Esophagus squamous epithelium (tissue), 5 donors: Measurements from ENCODE around the gene ITPA. TPM values are rescaled to one million over a fixed set of nuclear protein-coding genes. Genes with fewer than 3 reads are reported as not detected.
"Not testable (repeated sequence)": the region's sequence is repeated elsewhere in the genome, so short reads cannot be mapped to it uniquely, and the experiment has no call there.

Source experiments
- DNase-seq: peaks from one replicate; lab custom pipeline; 2025; lab: John Stamatoyannopoulos, UW
- H3K27ac ChIP-seq, 4 donors: fragments of 200-600 bp; sonication (generic); one replicate each; pipeline ENCODE4 v1.5.1; 2016 to 2019; ENCODE audit warnings: mild to moderate bottlenecking in 1 of 4
- H3K27me3 ChIP-seq, 4 donors: fragments of 200-600 bp; sonication (generic); 1 replicate in 3 of 4; 2 replicates in 1 of 4; pipeline versions ENCODE4 v1.5.1 to v1.6.0; 2017 to 2021; ENCODE audit warnings: antibody characterized with exemption in 1 of 4
- H3K36me3 ChIP-seq, 3 donors: fragments of 200-600 bp; sonication (generic); one replicate each; pipeline ENCODE4 v1.5.1; 2016 to 2019
- H3K4me1 ChIP-seq, 3 donors: fragments of 200-600 bp; sonication (generic); one replicate each; pipeline ENCODE4 v1.5.1; 2017 to 2019
- H3K4me3 ChIP-seq, 4 donors: fragments of 200-600 bp; sonication (generic); 1 replicate in 3 of 4; 2 replicates in 1 of 4; pipeline ENCODE4 v1.5.1; 2016 to 2019; ENCODE audit warnings: mild to moderate bottlenecking in 2 of 4, moderate library complexity in 1 of 4
- H3K9me3 ChIP-seq, 3 donors: fragments of 200-600 bp; sonication (generic); one replicate each; pipeline ENCODE4 v1.5.1; 2016 to 2019
- CTCF ChIP-seq, 6 experiments: fragments of 450-650 bp in 4 of 6; fragments of 200-600 bp in 2 of 6; sonication (generic) in 2 of 6; IDR thresholded peaks; one replicate each; pipeline ENCODE4 v1.5.1; 2016 to 2019; ENCODE audit warnings: antibody characterized with exemption in 6 of 6, mild to moderate bottlenecking in 4 of 6, moderate library complexity in 4 of 6
- POLR2A ChIP-seq, 4 donors: fragments of 450-650 bp; IDR thresholded peaks; one replicate each; pipeline ENCODE4 v1.6.1; 2017; ENCODE audit warnings: antibody characterized with exemption in 4 of 4, mild to moderate bottlenecking in 4 of 4, moderate library complexity in 3 of 4
- WGBS, 2 donors: methylation state at CpG; one replicate each; pipeline ENCODE4 v1.1.5; 2018; 5-methylcytosine and 5-hydroxymethylcytosine counted together
- intact Hi-C: fragments of 100-400 bp; cut with DNase I; formaldehyde crosslinking; loops from one replicate; pipeline ENCODE4 v1.15.0; 2022
- total RNA-seq, 4 donors: library from RNA; depleted of rRNA; stranded (reverse); fragments of >200 nt; gene quantifications; one replicate each; pipeline ENCODE4 v1.1.0, GENCODE V29; 2016
- donor health status: DM: yes; HTN: yes; CAD: no.

ITPA gene
- total RNA-seq, 4 donors from 2014 or later = 47.1 to 54.5 (median 48.7) TPM

GRCh38 chr20:3180319-3180718, 29.0 kb upstream of the ITPA start:
- Histone ChIP-seq H3K36me3 (no peaks in the 10 kb centered on the region), H3K4me3 (no peak overlapping the region), H3K9me3 (no peaks in the 10 kb centered on the region), H3K27me3 (peaks cover 0 to 1% (median 0%) of the 10 kb centered on the region in 4 donors), H3K27ac (no peak overlapping the region), H3K4me1 (peaks cover 0 to 12% (median 8%) of the 10 kb centered on the region in 3 donors)
- TF ChIP-seq POLR2A (IDR thresholded peaks at IDR 0.05) (no peak), CTCF (IDR thresholded peaks at IDR 0.05) (no peak)
- intact Hi-C loops = no loop called here
- 61 to 72% methylated on average over 4 of the region's 4 CpGs for WGBS, 2 donors
- no peak for DNase-seq

- intact Hi-C loops = no loop called here
- Histone ChIP-seq H3K27ac (no peak overlapping the region), H3K27me3 (no peaks in the 10 kb centered on the region), H3K4me3 (no peak overlapping the region), H3K4me1 (peaks cover 0 to 10% (median 8%) of the 10 kb centered on the region in 3 donors), H3K9me3 (no peaks in the 10 kb centered on the region), H3K36me3 (no peaks in the 10 kb centered on the region)
- TF ChIP-seq CTCF (IDR thresholded peaks at IDR 0.05) = no peak
- no peak for TF ChIP-seq POLR2A (IDR thresholded peaks at IDR 0.05)
- 68 to 70% methylated on average over 5 of the region's 5 CpGs for WGBS, 2 donors
- DNase-seq = no peak
These were observed 28.0 kb upstream of the ITPA start for GRCh38 chr20:3181270-3181669.

GRCh38 chr20:3182429-3182828, 26.9 kb upstream of the ITPA start:
- intact Hi-C loops, H3K36me3 ChIP-seq, H3K27ac ChIP-seq, H3K27me3 ChIP-seq, H3K9me3 ChIP-seq, H3K4me3 ChIP-seq, DNase-seq: not testable (repeated sequence)
- WGBS, 2 donors = 88 to 94% methylated on average over 2 to 5 of the region's 5 CpGs
- H3K4me1 ChIP-seq = peaks cover 0 to 10% (median 8%) of the 10 kb centered on the region in 3 donors

GRCh38 chr20:3183896-3184612, 25.2 kb upstream of the ITPA start:
- Histone ChIP-seq H3K4me3 (no peak overlapping the region), H3K27ac (no peak overlapping the region), H3K27me3 (no peaks in the 10 kb centered on the region), H3K9me3 (no peaks in the 10 kb centered on the region), H3K36me3 (peaks cover 0 to 12% (median 0%) of the 10 kb centered on the region in 3 donors), H3K4me1 (peaks cover 0 to 10% (median 8%) of the 10 kb centered on the region in 3 donors)
- no peak for DNase-seq
- TF ChIP-seq POLR2A (IDR thresholded peaks at IDR 0.05) = no peak
- TF ChIP-seq CTCF (IDR thresholded peaks at IDR 0.05) = no peak
- intact Hi-C loops = no loop called here
- WGBS, 2 donors = 51 to 59% methylated on average over 3 of the region's 3 CpGs

- 92 to 98% methylated on average over 9 of the region's 9 CpGs for WGBS, 2 donors
- H3K27ac ChIP-seq, DNase-seq, H3K9me3 ChIP-seq, intact Hi-C loops, H3K27me3 ChIP-seq, H3K4me3 ChIP-seq: not testable (repeated sequence)
- peaks cover 0 to 10% (median 8%) of the 10 kb centered on the region in 3 donors for H3K4me1 ChIP-seq
- H3K36me3 ChIP-seq = peaks cover 11 to 50% (median 22%) of the 10 kb centered on the region in 3 donors
These were observed 21.4 kb upstream of the ITPA start for GRCh38 chr20:3187861-3188260.

- no peaks in the 10 kb centered on the region for H3K9me3 ChIP-seq
- 80 to 91% methylated on average over 3 of the region's 3 CpGs for WGBS, 2 donors
- no peak for TF ChIP-seq POLR2A (IDR thresholded peaks at IDR 0.05)
- TF ChIP-seq CTCF (IDR thresholded peaks at IDR 0.05) = no peak
- H3K27ac ChIP-seq = no peak overlapping the region
- peaks cover 0 to 8% (median 7%) of the 10 kb centered on the region in 3 donors for H3K4me1 ChIP-seq
- DNase-seq = no peak
- H3K36me3 ChIP-seq = peaks cover 18 to 61% (median 30%) of the 10 kb centered on the region in 3 donors
- intact Hi-C loops = no loop called here
- H3K27me3 ChIP-seq = no peaks in the 10 kb centered on the region
- no peak overlapping the region for H3K4me3 ChIP-seq
These were observed 20.4 kb upstream of the ITPA start for GRCh38 chr20:3188823-3189413.
